Amniotic stem cell (primary cell): Measurements from ENCODE around the gene HMGCL.
"Not testable (repeated sequence)": the region's sequence is repeated elsewhere in the genome, so short reads cannot be mapped to it uniquely, and the experiment has no call there.

ENCODE experiments used
- DNase-seq: peaks from one replicate; lab custom pipeline; 2025; lab: John Stamatoyannopoulos, UW

Gene HMGCL

DNA sequence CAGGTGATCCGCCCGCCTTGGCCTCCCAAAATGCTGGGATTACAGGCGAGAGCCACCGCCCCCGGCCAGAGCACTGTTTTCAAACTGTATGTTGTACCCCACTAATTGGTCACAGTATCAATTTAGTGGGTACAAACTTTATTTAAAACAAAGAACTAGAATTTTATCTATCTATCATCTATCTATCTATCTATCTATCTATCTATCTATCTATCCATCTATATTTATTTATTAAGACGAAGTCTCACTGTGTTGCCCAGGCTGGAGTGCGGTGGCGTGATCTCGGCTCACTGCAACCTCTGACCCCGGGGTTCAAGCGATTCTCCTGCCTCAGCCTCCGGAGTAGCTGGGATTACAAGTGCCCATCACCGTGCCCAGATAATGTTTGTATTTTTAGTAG lies 1.4 kb upstream of the HMGCL start:
- not testable (repeated sequence) for DNase-seq

DNA sequence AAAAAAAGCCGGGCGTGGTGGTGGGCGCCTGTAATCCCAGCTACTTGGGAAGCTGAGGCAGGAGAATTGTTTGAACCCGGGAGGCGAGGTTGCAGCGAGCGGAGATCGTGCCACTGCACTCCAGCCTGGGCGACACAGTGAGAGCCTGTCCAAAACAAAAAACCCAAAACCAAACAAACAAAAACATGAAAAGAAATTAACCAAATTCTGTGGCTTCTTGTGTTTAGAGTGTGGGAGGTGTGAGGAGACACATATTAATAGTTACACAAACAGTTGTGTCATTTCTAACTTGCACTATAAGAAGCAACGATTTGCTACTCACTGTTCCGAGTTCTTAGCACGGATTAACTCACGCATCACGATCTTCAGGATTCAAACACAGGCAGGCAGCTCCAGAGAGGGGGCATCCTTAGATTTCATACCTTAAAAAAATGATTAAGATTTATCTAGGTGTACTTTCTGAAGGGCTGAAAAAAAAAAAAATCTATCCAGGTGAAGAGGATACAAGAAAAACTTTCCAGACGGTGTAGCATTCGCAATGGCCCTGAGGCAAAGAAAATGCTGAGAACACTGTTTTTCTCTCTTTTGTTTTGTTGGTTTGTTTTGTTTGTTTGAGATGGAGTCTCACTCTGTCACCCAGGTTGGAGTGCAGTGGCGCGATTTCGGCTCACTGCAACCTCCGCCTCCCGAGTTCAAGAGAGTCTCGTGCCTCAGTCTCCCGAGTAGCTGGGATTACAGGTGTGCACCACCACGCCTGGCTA lies 713 bp upstream of the HMGCL start:
- DNase-seq = no peak

GRCh38 chr1:23824711-23825075 lies 536 bp downstream of the HMGCL start:
- DNase-seq = no peak

- DNase-seq = no peak
These were observed 1.5 kb downstream of the HMGCL start for GRCh38 chr1:23823767-23824166.

- DNase-seq = no peak
These were observed 7.6 kb downstream of the HMGCL start for GRCh38 chr1:23817633-23818032.

- no peak for DNase-seq
These were observed 8.3 kb downstream of the HMGCL start for GRCh38 chr1:23816906-23817305.

GRCh38 chr1:23816361-23816760 lies 8.9 kb downstream of the HMGCL start:
- no peak for DNase-seq

- DNase-seq = no peak
These were observed 11.2 kb downstream of the HMGCL start for GRCh38 chr1:23814016-23814415.

GRCh38 chr1:23810818-23811540 lies 14.2 kb downstream of the HMGCL start:
- DNase-seq = no peak

- DNase-seq = no peak
These were observed 15.5 kb downstream of the HMGCL start for GRCh38 chr1:23809751-23810171.

GRCh38 chr1:23807453-23807852 lies 17.8 kb downstream of the HMGCL start:
- DNase-seq = no peak

GRCh38 chr1:23806280-23806679 lies 18.9 kb downstream of the HMGCL start:
- DNase-seq = no peak

GRCh38 chr1:23805025-23805424 lies 20.2 kb downstream of the HMGCL start:
- DNase-seq = no peak

GRCh38 chr1:23804183-23804835 lies 20.9 kb downstream of the HMGCL start:
- no peak for DNase-seq

GRCh38 chr1:23803674-23804073 lies 21.6 kb downstream of the HMGCL start:
- no peak for DNase-seq

DNA sequence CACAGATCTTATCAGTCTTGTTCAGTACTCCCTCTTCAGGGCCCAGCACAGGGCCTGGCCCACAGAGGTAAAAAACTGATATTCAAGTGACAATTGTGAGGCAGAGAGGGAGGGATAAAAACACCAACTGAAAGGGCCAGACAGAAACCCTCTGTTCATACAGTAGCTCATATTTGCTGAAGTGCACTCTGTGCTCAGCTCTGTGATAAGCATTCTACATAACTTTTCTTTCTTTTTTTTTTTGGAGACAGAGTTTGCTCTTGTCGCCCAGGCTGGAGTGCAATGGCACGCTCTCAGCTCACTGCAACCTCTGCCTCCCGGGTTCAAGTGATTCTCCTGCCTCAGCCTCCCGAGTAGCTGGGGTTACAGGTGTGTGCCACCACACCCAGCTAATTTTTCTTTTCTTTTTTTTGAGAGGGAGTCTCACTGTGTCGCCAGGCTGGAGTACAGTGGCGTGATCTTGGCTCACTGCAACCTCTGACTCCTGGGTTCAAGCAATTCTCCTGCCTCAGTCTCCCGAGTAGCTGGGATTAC lies 22.4 kb downstream of the HMGCL start:
- not testable (repeated sequence) for DNase-seq

DNA sequence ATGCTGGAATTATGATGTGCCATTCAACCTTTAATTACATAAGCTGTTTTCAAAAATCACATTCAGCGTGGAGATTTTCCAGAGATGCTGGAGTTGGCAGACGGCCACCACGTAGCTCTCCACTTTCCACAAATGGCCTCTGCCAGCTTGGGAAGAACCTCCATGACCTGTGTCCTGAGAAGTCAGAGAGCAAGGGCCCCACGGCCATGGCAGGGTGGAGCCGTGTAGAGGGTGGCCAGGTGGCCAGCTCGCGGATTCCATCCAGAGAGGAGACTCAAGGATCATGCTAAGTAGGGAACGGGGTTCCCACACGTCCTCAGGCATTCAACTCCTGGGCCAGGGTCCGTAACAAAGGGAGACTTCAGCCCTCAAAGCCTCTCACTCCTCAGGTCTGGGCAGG lies 23.4 kb downstream of the HMGCL start:
- DNase-seq = no peak

DNA sequence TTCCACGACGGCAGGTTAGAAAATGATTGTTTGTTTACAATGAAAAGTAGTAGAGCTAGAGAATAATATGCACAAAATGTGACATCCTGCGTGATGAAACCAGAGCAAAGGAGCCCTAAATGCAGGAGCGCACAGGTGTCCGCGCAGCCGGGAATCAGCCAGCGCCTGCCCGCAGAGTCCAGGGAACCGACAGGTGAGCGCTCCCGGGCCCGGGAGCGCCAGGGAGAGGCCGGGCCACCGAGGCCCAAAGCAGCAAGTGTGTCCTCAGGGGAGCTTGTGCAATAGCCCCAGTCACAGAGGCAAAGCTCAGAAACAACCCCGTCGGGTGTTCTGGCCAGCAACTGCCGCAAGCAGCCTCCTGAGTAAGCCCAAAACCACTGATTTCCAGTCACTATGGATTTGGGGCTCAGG lies 23.9 kb downstream of the HMGCL start:
- no peak for DNase-seq

- peak; percentile 90 for DNase-seq
These were observed 24.6 kb downstream of the HMGCL start, which contains the start of gene GALE for GRCh38 chr1:23800400-23801337. GALE (minus strand) TSS chr1:23800754; CDS start chr1:23799007, 1,747 bp downstream.

GRCh38 chr1:23799570-23800399 lies 25.4 kb downstream of the HMGCL start:
- no peak for DNase-seq

GRCh38 chr1:23799255-23799569 lies 26.0 kb downstream of the HMGCL start:
- no peak for DNase-seq
